Hematopoietic multipotent progenitor cell treated with erythropoietin and hydrocortisone succinate and interleukin-3 and kit ligand, for 4 days (in vitro differentiated cells): ENCODE results near the gene WDR76.
"Not testable (repeated sequence)": the region's sequence is repeated elsewhere in the genome, so short reads cannot be mapped to it uniquely, and the experiment has no call there.

Experiments
- DNase-seq: peaks from one replicate; pipeline ENCODE4 v3.0.0-alpha.2; 2015

WDR76 gene

DNA sequence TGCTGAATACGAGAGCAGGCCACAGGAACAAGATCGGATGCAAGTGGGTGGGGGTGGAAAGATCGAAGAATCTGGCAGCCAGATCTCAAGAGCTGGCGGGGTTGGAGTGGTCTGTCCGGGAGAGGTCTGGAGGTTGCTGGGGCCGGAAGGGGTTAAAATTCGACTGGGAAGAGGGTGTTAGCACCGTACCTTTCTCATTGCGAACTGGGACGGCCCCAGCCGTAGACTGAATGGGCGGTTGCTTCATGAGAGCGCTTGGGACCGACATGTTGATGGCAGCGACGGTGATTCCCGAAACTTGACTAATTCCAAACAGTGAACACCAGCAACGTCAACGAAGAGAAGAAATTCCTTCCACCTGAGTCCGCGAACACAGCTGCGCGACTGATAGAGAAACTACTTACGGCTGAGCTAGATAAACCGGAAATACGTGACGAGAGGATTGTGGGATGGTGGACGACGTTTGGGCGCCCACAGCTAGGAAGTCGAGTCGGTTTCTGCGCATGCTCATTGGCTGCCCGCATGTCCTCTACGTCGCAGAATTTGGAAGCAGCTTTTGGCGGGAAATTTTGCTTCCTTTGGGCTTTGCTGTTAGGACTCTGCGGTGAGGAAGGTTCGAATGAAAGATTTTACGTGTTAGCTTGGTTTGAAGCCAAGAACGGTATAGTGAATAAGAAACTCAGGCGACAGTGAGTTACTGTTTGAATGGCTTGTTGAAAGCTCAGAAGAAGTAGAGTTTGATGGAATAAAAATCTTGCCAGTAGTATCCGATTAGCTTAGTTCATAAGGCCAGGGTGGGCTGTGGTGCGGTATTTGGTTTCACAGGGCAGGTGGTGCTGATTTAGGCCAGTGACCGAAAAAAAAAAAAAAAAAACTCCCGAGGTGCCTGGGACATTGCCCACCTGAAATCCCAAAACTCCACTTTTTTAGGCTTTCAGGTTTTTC, 2.2 kb upstream of the WDR76 start, which contains the start of gene MFAP1:
Gene MFAP1, minus strand, starts transcription at position 389 of the 945 bp plus-strand sequence. Its CDS starts 121 bp downstream, at position 268.
- peak; percentile 99 for DNase-seq

DNA sequence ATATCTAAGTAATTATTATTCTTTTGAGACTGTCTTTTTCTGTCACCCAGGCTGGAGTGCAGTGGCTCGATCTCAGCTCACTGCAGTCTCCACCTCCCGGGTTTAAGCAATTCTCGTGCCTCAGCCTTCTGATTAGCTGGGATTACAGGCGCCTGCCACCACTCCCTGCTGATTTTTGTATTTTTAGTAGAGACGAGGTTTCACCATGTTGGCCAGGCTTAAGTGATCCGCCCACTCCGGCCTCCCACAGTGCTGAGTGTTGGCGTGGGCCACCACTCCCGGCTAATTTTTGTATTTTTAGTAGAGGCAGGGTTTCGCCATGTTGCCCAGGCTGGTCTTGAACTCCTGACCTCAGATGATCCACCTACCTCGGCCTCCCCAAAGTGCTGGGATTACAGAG, 1.5 kb upstream of the WDR76 start:
- not testable (repeated sequence) for DNase-seq

DNA sequence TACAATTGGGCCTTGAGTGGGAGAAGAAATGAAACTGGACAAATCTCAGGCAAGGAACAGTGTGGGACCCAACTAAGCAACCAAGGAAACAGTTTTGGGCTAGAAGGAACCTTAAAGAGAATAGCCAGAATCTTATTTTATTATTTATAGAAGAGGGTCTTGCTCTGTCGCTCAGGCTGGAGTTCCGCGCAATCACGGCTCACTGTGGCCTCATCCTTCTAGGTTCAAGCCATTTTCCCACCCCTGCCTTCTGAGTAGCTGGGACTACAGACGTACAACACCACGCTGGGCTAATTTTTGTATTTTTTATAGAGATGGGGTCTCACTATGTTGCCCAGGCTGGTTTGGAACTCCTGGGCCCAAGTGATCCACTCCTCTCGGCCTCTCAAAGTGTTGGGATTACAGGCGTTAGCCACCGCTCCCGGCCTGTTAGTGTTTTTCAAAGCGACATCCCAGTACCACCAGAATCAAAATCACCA, 734 bp upstream of the WDR76 start:
- DNase-seq, result no peak

DNA sequence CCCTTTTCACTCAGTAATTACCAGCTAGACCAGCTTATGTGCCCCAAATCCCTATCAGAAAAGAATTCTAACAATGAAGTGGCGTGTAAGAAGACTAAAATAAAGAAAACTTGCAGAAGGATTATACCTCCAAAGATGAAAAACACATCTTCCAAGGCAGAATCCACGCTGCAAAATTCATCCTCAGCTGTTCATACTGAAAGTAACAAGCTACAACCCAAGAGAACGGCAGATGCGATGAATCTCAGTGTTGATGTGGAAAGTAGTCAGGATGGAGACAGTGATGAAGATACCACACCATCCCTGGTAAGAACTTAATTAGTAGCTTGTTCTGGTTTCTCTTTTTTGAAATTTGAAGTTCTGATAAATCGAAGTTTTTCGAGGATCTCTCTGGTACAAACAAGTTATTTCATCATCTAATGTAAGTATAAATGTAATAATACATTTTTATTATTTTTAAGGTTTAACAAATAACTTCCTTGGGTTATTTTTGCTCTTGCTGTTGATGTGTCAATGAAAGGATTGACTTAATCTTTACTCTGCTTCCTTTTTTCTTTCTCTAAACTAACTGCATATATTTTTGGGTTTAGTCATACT, 1.4 kb downstream of the WDR76 start:
- no peak for DNase-seq

DNA sequence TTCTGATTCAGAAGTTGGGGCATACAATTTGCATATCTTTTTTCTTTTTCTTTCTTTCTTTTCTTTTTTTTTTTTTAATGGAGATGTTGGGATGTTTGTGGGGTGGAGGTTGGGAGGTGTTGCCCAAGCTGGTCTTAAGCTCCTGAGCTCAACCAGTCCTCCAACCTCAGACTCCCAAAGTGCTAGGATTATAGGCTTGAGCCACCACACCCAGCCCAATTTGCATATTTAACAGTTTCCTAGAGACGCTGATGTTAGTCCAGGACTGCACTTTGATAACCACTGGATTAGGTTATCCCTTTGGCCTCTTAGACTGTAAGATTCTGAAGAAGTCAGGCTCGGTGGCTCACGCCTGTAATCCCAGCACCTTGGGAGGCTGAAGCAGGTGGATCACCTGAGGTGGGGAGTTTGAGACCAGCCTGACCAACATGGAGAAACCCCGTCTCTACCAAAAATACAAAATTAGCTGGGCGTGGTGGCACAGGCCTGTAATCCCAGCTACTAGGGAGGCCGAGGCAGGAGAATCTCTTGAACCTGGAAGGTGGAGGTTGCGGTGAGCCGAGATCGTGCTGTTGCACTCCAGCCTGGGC, 3.2 kb downstream of the WDR76 start:
- not testable (repeated sequence) for DNase-seq

DNA sequence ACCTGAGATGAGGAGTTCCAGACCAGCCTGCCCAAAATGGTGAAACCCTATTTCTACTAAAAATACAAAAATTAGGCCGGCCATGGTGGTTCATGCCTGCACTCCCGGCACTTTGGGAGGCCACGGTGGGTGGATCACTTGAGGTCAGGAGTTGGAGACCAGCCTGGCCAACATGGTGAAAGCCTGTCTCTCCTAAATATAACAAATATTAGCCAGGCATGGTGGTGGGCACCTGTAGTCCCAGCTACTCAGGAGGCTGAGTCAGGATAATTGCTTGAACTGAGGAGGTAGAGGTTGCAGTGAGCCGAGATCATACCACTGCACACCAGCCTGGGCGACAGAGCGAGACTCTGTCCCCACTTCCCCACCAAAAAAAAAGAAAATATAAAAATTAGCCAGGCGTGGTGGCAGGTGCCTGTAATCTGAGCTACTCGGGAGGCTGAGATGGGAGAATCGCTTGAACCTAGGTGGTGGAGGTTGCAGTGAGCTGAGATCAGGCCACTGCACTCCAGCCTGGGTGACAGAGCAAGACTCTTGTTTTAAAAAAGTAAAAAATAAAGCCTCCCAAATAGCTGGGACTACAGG, 4.0 kb downstream of the WDR76 start:
- not testable (repeated sequence) for DNase-seq

DNA sequence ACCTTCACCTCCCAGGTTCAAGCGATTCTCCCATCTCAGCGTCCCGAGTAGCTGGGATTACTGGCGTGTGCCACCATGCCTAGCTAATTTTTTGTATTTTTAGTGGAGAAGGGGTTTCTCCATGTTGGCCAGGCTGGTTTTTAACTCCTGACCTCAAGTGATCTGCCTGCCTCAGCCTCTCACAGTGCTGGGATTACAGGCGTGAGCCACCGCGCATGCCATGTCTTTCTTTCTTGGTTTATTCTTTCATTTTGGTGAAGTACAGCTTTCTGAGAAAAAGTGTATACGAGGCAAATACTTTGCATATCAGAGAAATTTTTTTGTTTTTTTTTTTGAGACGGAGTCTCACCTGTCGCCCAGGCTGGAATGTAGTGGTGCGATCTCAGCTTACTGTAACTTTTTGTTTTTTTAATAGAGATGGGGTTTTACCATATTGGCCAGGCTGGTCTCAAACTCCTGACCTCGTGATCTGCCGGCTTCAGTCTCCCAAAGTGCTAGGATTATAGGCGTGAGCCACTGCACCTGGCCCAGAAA, 4.8 kb downstream of the WDR76 start:
- DNase-seq, result not testable (repeated sequence)

DNA sequence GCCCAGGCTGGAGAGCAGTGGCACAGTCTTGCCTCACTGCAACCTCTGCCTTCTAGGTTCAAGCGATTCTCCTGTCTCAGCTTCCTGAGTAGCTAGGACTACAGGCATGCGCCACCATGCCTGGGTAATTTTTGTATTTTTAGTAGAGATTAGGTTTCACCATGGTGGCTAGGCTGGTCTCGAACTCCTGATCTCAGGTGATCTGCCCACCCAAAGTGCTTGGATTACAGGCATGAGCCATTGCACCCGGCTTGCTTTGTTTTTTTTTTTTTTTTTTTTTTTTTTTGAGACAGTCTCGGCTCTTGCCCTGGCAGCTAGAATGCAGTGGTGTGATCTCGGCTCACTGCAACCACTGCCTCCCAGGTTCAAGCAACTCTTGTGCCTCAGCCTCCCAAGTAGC, 5.7 kb downstream of the WDR76 start:
- DNase-seq, result not testable (repeated sequence)

DNA sequence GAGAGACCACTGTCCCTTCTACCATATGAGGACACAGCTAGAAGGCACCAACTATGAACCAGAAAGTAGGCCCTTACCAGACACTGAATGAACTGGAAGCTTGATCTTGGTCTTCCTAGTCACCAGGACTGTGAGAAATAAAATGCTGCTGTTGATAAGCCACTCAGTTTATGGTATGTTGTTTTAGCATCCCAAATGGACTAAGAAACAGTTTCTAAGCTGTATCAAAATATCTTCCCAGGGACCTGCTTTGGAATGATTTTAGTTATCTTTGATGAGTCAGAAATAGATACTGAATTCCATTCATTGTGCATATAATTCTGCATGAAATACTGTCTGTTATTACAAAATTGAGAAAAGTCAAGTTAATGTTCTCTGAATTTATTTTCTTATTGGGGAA, 18.6 kb downstream of the WDR76 start:
- DNase-seq, result no peak

DNA sequence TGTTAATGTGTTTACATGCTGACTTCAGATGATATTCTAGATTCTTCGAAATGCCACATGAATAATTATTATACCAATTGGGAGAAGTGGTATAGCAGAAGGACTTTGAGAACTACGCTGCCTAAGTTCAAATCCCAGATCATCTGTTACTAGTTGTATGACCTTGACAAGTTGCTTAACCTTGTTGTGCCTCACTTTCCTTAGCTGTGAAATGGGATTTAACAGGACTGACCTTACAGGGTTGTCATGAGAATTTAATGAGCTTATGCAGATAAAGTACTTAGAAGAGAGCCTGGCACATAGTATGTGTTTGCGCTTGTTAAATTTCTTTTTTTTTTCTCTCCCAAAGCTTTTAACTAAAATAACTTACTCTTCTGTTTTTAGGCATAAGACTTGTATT, 24.4 kb downstream of the WDR76 start:
- DNase-seq, result no peak

DNA sequence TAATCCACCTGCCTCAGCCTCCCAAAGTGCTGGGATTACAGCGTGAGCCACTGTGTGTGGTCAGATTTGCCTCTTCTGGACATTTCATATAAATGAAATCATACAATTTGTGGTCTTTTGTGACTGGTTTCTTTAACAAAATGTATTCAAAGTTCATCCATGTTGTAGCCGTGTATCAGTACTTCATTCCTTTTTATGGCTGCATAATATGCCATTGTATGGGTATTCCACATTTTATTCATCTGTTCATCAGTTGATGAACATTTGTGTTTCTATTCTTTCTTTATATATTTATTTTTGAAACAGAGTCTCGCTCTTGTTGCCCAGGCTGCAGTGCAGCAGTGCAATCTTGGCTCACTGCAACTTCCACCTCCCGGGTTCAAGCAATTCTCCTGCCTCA, 25.8 kb downstream of the WDR76 start:
- DNase-seq, result no peak

DNA sequence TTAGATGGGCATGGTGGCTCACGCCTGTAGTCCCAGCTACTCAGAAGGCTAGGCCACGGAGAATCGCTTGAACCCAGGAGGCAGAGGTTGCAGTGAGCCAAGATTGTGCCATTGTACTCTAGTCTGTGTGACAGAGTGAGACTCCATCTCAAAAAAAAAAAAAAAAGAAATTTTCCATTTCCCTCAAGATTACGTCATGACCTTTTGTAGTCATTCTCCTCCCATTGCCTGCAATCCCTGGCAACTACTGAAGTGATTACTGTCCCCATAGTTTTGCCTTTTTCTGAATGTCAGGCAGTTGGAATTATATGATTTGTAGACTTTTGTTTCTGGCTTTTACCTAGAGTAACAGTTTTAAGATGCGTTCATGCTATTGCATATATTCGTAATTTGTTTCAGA, 28.0 kb downstream of the WDR76 start:
- DNase-seq, result no peak

DNA sequence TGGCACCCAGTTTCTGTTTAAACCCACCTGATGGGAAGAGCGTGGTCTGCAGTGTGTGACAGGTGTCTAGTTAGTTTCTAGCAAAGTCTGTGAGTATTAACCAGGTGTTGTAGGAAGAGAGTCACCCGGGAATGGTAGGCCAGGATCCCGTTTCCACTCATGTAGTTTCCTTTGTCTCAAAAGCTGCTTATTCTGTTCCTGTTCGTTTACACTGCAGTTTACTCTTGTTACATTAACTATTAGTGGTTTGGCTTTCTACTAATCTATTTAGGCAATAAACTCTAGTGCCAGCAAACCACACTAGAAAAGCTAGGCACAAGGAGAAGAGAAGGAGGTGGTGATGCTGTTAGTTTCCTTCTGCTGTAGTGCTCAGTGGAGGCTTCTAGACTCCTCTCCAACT, 32.7 kb downstream of the WDR76 start:
- no peak for DNase-seq

DNA sequence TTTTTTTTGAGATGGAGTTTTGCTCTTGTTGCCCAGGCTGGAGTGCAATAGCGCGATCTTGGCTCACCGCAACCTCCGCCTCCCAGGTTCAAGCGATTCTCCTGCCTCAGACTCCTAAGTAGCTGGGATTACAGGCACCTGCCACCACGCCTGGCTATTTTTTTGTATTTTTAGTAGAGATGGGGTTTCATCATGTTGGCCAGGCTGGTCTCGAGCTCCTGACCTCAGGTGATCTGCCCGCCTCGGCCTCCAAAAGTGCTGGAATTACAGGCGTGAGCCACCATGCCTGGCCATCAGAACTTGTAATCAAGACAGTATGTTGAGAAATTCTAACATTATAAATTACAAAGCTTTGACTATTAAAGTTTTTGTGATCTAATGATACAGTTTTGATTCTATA, 39.8 kb downstream of the WDR76 start:
- not testable (repeated sequence) for DNase-seq

DNA sequence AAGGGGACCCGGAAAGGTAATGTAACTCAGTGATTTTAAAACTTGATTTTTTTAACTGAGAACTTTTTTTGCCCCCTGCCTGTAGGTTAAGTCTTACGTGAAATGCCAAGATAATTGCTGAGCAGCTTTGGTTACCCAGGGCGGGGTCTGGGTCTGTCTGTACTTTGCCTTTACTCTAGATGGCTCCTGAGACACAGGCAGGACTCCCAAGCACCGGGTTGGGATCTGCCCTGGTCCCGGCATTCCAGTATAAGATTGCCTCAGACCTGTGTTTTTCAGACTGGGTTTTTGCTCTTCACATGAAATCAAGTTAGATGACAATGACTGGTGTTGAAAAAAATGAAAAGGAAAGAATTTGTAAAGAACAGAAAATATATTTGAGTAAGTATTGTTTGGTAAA, 40.3 kb downstream of the WDR76 start:
- DNase-seq, result no peak

DNA sequence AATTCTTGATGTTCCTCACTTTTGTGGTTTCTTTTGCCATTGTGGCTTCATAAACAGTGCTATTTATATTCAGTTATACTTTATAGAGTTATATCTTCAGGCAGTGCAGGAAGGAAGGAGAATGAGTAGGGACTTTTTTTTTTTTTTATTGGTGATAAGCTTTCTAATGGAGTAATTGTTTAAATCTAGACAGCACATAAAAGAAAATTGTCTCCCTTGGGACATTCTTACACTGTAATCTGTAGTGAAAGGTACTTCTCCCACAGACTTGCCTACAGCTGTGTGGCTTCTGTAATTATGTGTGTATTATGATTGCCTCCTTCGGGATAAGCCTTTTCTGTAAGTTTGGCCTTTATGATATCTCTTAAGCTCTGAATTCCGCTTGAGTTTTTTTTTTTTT, 41.6 kb downstream of the WDR76 start:
- DNase-seq, result peak; percentile 37

DNA sequence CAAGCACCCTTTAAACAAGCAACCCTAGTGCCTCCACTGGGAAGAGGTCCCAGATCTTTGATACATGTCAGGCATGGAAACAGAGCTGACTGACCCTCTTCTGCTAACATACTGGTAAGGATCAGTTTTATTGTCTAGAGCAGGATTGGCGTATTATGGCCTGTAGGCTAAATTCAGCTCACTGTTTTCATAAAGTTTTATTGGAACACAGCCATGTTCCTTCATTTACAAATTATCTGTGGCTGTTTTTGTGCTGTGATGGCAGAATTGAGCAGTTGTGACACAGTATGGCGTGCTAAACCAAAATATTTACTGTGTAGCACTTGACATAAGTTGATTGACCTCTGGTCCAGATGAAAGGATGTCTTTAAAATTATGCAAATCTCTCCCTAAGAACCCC, 45.0 kb downstream of the WDR76 start:
- no peak for DNase-seq

DNA sequence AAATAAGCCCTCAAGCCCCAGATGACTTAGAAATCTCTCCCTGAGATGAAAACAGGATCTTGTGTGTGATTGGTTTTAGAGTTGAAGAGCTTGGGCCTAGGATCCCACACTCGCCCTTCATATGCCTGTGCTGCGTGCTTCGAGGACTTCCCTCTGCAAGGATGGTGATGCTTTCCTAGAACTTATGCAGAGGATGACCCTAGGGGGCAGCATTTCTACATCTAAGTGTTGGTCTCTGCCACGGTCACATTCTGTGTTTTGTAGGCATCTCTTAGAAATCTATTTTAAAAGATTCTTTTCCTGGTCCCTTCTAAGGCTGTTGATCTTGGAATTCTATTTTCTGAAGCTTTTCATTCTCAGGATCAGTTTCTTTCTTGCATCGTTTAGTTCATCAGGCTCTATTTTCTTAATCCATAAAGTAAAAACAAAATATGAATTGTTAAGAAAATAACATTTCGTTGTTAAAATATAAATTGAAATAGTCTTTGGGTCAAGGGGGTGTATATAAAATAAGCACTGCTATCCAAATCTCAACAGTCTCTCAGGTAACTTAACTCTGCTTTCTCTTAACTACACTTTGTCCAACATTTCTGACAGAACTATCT, 45.7 kb downstream of the WDR76 start:
- peak; percentile 82 for DNase-seq

DNA sequence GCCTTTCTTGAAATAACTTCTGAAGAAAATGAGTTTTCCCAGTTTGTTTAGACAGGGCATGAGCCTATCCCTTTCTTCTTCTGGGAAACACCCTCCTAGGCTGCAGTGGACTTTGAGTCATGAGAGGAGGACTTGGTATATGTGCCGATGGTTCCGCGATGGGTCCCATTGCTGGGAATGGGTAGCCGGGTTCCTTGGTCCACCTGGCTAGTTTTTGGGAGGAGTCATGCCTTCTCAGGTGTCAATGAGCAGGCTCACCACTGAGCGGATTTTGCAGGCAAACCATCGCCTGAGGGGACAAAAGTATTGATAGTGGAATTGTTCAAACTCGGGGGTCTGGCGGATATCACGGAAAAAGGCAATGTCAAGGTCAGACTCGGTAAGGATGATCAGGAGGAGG, 46.8 kb downstream of the WDR76 start:
- DNase-seq, result no peak

DNA sequence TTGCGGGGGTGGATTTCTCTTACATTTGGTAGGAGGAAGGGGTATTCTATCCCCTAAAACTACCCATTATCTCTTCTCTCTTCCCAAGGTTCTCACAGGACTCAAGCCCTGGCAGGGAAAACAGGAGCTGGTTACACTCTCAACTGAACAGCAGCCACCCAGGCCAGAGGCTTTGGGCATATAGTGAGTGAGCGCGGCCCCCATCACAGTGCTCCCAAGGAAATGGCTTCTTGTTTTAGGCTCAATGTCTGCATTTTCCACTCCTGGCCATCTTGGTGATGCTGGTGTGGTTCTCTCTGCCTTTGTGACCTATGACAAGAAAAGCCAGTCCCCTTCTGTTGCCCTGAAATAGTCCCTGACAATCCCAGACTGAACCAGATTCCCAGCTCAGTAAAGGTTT, 50.1 kb downstream of the WDR76 start:
- DNase-seq, result no peak

DNA sequence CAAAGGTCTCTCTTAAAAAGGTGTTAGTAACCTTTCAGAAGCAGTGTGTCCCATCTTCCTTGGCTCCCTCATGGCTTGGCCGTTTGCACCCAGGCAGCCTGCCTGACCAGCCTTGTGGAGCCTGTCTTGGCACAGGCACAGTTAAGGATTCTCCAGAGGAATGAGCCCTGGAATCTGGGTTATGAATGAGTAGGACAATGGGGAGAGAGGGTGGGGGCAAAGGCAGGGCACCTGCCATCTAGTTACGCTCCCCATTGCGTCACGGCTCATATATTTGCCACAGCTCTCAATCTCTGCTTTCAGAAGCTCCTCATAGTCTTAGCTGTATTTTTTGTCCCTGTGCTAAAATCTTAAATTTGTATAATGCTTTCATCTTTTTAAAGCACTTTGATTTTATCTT, 50.6 kb downstream of the WDR76 start:
- no peak for DNase-seq

DNA sequence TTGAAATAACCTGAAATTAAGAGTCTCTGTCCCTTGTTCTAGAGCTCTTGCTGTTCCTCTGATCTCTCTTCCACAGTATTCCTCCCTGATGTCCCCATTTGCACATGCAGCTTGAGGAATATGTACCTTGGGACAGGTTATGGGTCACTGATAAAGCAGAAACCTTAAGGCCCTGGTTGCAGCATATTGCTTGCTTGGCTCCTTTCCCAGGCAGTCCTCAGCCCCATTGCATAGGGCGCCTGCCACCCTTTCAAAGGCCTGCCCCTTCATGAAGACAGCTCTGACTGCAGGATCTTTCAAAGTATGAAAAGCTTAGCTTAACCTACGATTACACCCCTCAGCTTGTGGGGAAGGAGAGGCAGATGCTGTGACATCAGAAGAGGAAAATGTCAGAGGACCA, 51.6 kb downstream of the WDR76 start:
- DNase-seq, result no peak
